ENCODE data around the gene MDGA2. TPM values are rescaled to one million over a fixed set of nuclear protein-coding genes. Genes with fewer than 3 reads are reported as not detected.

Gene MDGA2
- total and polyA plus RNA-seq, 2 donors (not counting 1 experiment from before 2014, with no cell fraction given): not detected

DNA sequence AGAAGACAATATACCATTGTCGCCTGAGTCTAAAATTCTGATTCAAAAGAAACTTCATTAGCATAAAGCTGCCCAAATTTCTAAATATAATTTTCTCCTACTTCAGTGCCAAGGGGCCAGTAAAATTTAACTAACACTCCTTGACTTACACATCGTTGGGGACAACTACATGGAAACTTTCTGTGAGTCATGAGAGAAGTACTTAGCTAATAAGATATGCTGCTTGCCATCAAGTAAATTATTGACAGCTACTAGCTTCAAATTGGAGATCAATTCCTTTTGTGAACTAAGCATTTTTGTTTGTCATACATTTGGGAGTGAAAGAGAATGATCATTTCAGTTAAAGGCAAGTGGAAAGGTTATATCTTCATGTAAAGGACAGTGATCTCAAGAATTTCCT is 373.3 kb downstream of the MDGA2 start:
- no peak overlapping the region for H3K4me2 ChIP-seq (ENCODE audit: extremely low read depth, insufficient read depth, low read length)
- no peak overlapping the region for H3K9ac ChIP-seq (ENCODE audit: insufficient read depth, low read length)
- TF ChIP-seq, protein P1, sequence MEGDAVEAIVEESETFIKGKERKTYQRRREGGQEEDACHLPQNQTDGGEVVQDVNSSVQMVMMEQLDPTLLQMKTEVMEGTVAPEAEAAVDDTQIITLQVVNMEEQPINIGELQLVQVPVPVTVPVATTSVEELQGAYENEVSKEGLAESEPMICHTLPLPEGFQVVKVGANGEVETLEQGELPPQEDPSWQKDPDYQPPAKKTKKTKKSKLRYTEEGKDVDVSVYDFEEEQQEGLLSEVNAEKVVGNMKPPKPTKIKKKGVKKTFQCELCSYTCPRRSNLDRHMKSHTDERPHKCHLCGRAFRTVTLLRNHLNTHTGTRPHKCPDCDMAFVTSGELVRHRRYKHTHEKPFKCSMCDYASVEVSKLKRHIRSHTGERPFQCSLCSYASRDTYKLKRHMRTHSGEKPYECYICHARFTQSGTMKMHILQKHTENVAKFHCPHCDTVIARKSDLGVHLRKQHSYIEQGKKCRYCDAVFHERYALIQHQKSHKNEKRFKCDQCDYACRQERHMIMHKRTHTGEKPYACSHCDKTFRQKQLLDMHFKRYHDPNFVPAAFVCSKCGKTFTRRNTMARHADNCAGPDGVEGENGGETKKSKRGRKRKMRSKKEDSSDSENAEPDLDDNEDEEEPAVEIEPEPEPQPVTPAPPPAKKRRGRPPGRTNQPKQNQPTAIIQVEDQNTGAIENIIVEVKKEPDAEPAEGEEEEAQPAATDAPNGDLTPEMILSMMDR (conservative IDR thresholded peaks at IDR 0.05 in 1 of 2, IDR thresholded peaks at IDR 0.05 in 1 of 2; ENCODE audit: low read depth in 1 of 2, low read length in 2 of 2): no peak
- no peak for TF ChIP-seq EZH2 (IDR thresholded peaks at IDR 0.05; ENCODE audit: low read length, missing control alignments)
- no peak overlapping the region for H3K4me3 ChIP-seq (replicated peaks in 1 of 4; ENCODE audit: control extremely low read depth in 1 of 4, insufficient read depth in 1 of 4, low read depth in 3 of 4, low read length in 4 of 4)
- H3K36me3 ChIP-seq (ENCODE audit: control insufficient read depth, insufficient read depth, low read length): no peaks in the 10 kb centered on the region
- H3K4me1 ChIP-seq (ENCODE audit: control insufficient read depth, extremely low read depth, insufficient read depth, low read length): no peaks in the 10 kb centered on the region
- H3K9me3 ChIP-seq (ENCODE audit: control insufficient read depth, insufficient read depth, low read depth, low read length): no peaks in the 10 kb centered on the region
- no peak overlapping the region for H2AFZ ChIP-seq (ENCODE audit: low read length)
- no peak overlapping the region for H3K27ac ChIP-seq (ENCODE audit: insufficient read depth, low read length)
- no peaks in the 10 kb centered on the region for H4K20me1 ChIP-seq (ENCODE audit: control insufficient read depth, extremely low read depth, insufficient read depth, low read length)
- H3K79me2 ChIP-seq (ENCODE audit: control insufficient read depth, insufficient read depth, low read length): no peaks in the 10 kb centered on the region
- no peaks in the 10 kb centered on the region for H3K27me3 ChIP-seq (ENCODE audit: control insufficient read depth, insufficient read depth, low read length)
- DNase-seq (ENCODE audit: low read depth in 2 of 2): no peak

DNA sequence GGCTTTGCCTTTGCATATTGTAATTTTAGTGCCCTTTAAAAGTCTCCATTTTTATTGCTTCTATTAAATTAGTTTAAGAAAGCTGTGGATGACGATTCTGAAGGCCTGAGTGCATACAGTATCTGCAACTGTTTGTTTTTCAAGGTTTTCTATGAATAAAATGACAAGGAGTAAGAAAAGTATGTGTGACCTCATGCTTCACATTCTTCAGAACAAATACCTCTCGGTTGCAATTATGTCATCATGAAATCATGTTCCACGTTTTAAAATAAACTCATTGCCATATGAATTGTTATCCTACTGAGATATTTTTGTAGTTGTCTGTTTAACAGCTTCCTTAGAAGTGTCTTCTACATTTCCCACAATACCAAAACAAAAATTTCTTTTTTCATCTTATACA is 374.6 kb downstream of the MDGA2 start:
- Histone ChIP-seq H3K79me2 (ENCODE audit: control insufficient read depth, insufficient read depth, low read length) (no peaks in the 10 kb centered on the region), H3K9me3 (ENCODE audit: control insufficient read depth, insufficient read depth, low read depth, low read length) (no peaks in the 10 kb centered on the region), H3K27ac (ENCODE audit: insufficient read depth, low read length) (no peak overlapping the region), H3K27me3 (ENCODE audit: control insufficient read depth, insufficient read depth, low read length) (no peaks in the 10 kb centered on the region), H3K36me3 (ENCODE audit: control insufficient read depth, insufficient read depth, low read length) (no peaks in the 10 kb centered on the region), H3K9ac (ENCODE audit: insufficient read depth, low read length) (no peak overlapping the region), H4K20me1 (ENCODE audit: control insufficient read depth, extremely low read depth, insufficient read depth, low read length) (no peaks in the 10 kb centered on the region), H3K4me3 (replicated peaks in 1 of 4; ENCODE audit: control extremely low read depth in 1 of 4, insufficient read depth in 1 of 4, low read depth in 3 of 4, low read length in 4 of 4) (no peak overlapping the region), H3K4me2 (ENCODE audit: extremely low read depth, insufficient read depth, low read length) (no peak overlapping the region), H3K4me1 (ENCODE audit: control insufficient read depth, extremely low read depth, insufficient read depth, low read length) (no peaks in the 10 kb centered on the region), H2AFZ (ENCODE audit: low read length) (no peak overlapping the region)
- DNase-seq (ENCODE audit: low read depth in 2 of 2): peak in 1 of 2 donors; percentile 70
- TF ChIP-seq, protein P1 (conservative IDR thresholded peaks at IDR 0.05 in 1 of 2, IDR thresholded peaks at IDR 0.05 in 1 of 2; ENCODE audit: low read depth in 1 of 2, low read length in 2 of 2): no peak
- TF ChIP-seq EZH2 (IDR thresholded peaks at IDR 0.05; ENCODE audit: low read length, missing control alignments): no peak

DNA sequence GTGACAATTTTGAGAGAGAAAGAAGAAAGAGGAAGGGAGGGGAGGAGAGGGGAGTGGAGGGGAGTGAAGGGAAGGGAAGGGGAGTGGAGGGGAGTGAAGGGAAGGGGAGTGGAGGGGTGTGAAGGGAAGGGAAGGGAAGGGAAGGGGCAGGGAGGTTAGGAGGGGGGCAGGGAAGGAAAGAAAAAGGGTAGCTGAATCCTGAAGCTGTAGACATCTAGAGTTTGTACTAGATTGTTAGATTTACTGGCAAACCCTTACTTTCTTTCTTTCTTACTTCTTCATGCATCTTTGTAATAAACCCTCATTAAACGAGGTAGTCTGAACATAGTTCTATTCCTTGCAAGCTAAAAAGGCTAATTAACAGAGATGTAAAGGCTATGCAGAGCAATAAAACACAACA is 378.0 kb downstream of the MDGA2 start:
- TF ChIP-seq EZH2 (IDR thresholded peaks at IDR 0.05; ENCODE audit: low read length, missing control alignments): no peak
- TF ChIP-seq, protein P1 (conservative IDR thresholded peaks at IDR 0.05 in 1 of 2, IDR thresholded peaks at IDR 0.05 in 1 of 2; ENCODE audit: low read depth in 1 of 2, low read length in 2 of 2): no peak
- H3K4me2 ChIP-seq (ENCODE audit: extremely low read depth, insufficient read depth, low read length): no peak overlapping the region
- H3K79me2 ChIP-seq (ENCODE audit: control insufficient read depth, insufficient read depth, low read length): no peaks in the 10 kb centered on the region
- no peaks in the 10 kb centered on the region for H4K20me1 ChIP-seq (ENCODE audit: control insufficient read depth, extremely low read depth, insufficient read depth, low read length)
- no peaks in the 10 kb centered on the region for H3K36me3 ChIP-seq (ENCODE audit: control insufficient read depth, insufficient read depth, low read length)
- H3K27ac ChIP-seq (ENCODE audit: insufficient read depth, low read length): no peak overlapping the region
- no peak overlapping the region for H3K4me3 ChIP-seq (replicated peaks in 1 of 4; ENCODE audit: control extremely low read depth in 1 of 4, insufficient read depth in 1 of 4, low read depth in 3 of 4, low read length in 4 of 4)
- no peaks in the 10 kb centered on the region for H3K4me1 ChIP-seq (ENCODE audit: control insufficient read depth, extremely low read depth, insufficient read depth, low read length)
- no peak overlapping the region for H3K9ac ChIP-seq (ENCODE audit: insufficient read depth, low read length)
- H3K9me3 ChIP-seq (ENCODE audit: control insufficient read depth, insufficient read depth, low read depth, low read length): no peaks in the 10 kb centered on the region
- no peak for DNase-seq (ENCODE audit: low read depth in 2 of 2)
- H3K27me3 ChIP-seq (ENCODE audit: control insufficient read depth, insufficient read depth, low read length): no peaks in the 10 kb centered on the region
- no peak overlapping the region for H2AFZ ChIP-seq (ENCODE audit: low read length)
